Measurements from ENCODE around the gene TRMT2A.

Gene TRMT2A

GRCh38 chr22:20136603-20136873 lies 19.5 kb upstream of the TRMT2A start:
- H3K27me3 ChIP-seq (ENCODE audit: low read length), result no peaks in the 10 kb centered on the region
- H3F3A ChIP-seq (ENCODE audit: insufficient read depth), result no peaks in the 10 kb centered on the region
- H4K20me1 ChIP-seq (ENCODE audit: low read depth, low read length), result no peaks in the 10 kb centered on the region
- no peak overlapping the region for H2AFZ ChIP-seq (ENCODE audit: low read depth, low read length, severe bottlenecking)
- no peaks in the 10 kb centered on the region for H3K9me2 ChIP-seq (replicated peaks; ENCODE audit: insufficient read depth, low read length)
- no peak overlapping the region for H3K27ac ChIP-seq (ENCODE audit: low read depth, low read length)
- no peak overlapping the region for H3K4me3 ChIP-seq (ENCODE audit: insufficient read depth, low read length, poor library complexity, severe bottlenecking)
- no peaks in the 10 kb centered on the region for H3K79me2 ChIP-seq (ENCODE audit: insufficient read depth, low read length)
- TF ChIP-seq, protein P1, sequence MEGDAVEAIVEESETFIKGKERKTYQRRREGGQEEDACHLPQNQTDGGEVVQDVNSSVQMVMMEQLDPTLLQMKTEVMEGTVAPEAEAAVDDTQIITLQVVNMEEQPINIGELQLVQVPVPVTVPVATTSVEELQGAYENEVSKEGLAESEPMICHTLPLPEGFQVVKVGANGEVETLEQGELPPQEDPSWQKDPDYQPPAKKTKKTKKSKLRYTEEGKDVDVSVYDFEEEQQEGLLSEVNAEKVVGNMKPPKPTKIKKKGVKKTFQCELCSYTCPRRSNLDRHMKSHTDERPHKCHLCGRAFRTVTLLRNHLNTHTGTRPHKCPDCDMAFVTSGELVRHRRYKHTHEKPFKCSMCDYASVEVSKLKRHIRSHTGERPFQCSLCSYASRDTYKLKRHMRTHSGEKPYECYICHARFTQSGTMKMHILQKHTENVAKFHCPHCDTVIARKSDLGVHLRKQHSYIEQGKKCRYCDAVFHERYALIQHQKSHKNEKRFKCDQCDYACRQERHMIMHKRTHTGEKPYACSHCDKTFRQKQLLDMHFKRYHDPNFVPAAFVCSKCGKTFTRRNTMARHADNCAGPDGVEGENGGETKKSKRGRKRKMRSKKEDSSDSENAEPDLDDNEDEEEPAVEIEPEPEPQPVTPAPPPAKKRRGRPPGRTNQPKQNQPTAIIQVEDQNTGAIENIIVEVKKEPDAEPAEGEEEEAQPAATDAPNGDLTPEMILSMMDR (IDR thresholded peaks at IDR 0.05; ENCODE audit: insufficient read depth, low read length, poor library complexity, severe bottlenecking), result no peak
- no peak for TF ChIP-seq EZH2phosphoT487 (conservative IDR thresholded peaks at IDR 0.05; ENCODE audit: low read length)
- no peaks in the 10 kb centered on the region for H3K36me3 ChIP-seq (ENCODE audit: low read length)
- no peak overlapping the region for H3K4me2 ChIP-seq (ENCODE audit: low read depth, low read length, poor library complexity, severe bottlenecking)
- no peak overlapping the region for H3K9ac ChIP-seq (ENCODE audit: low read length)
- no peaks in the 10 kb centered on the region for H3K9me3 ChIP-seq (ENCODE audit: insufficient read depth, low read length)

- Histone ChIP-seq H3F3A (ENCODE audit: insufficient read depth) (no peaks in the 10 kb centered on the region), H3K9ac (ENCODE audit: low read length) (no peak overlapping the region), H3K9me2 (replicated peaks; ENCODE audit: insufficient read depth, low read length) (no peaks in the 10 kb centered on the region), H3K4me2 (ENCODE audit: low read depth, low read length, poor library complexity, severe bottlenecking) (no peak overlapping the region), H3K9me3 (ENCODE audit: insufficient read depth, low read length) (no peaks in the 10 kb centered on the region), H3K4me3 (ENCODE audit: insufficient read depth, low read length, poor library complexity, severe bottlenecking) (no peak overlapping the region), H2AFZ (ENCODE audit: low read depth, low read length, severe bottlenecking) (no peak overlapping the region), H4K20me1 (ENCODE audit: low read depth, low read length) (no peaks in the 10 kb centered on the region), H3K79me2 (ENCODE audit: insufficient read depth, low read length) (no peaks in the 10 kb centered on the region), H3K27me3 (ENCODE audit: low read length) (no peaks in the 10 kb centered on the region), H3K27ac (ENCODE audit: low read depth, low read length) (no peak overlapping the region), H3K36me3 (ENCODE audit: low read length) (no peaks in the 10 kb centered on the region)
- TF ChIP-seq, protein P1 (IDR thresholded peaks at IDR 0.05; ENCODE audit: insufficient read depth, low read length, poor library complexity, severe bottlenecking), result no peak
- no peak for TF ChIP-seq EZH2phosphoT487 (conservative IDR thresholded peaks at IDR 0.05; ENCODE audit: low read length)
Observed at GRCh38 chr22:20135806-20136602, 19.0 kb upstream of the TRMT2A start.

DNA sequence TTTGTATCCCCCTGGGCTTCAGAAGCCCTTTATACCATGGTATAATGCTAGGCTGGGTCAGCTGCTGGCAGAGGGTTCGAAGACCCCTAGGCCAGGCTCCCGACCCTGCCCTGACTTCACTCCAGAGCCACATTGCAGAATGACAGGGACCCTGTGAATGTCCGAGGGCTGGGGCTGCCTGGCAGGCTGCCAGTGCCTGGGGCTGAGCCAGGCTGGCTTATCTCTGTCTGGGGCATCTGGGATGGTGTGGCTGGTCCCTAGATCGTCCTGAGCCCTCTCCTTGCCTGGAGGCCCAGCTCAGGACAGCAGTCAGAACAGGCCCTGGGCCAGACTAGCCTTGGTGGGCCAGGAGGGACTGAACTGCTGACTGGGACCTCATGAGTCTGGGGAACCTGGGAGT lies 18.2 kb upstream of the TRMT2A start:
- no peaks in the 10 kb centered on the region for H4K20me1 ChIP-seq (ENCODE audit: low read depth, low read length)
- no peak overlapping the region for H3K4me2 ChIP-seq (ENCODE audit: low read depth, low read length, poor library complexity, severe bottlenecking)
- H3K4me3 ChIP-seq (ENCODE audit: insufficient read depth, low read length, poor library complexity, severe bottlenecking), result no peak overlapping the region
- TF ChIP-seq, protein P1 (IDR thresholded peaks at IDR 0.05; ENCODE audit: insufficient read depth, low read length, poor library complexity, severe bottlenecking), result no peak
- no peak overlapping the region for H2AFZ ChIP-seq (ENCODE audit: low read depth, low read length, severe bottlenecking)
- no peaks in the 10 kb centered on the region for H3K27me3 ChIP-seq (ENCODE audit: low read length)
- H3K79me2 ChIP-seq (ENCODE audit: insufficient read depth, low read length), result no peaks in the 10 kb centered on the region
- no peaks in the 10 kb centered on the region for H3K36me3 ChIP-seq (ENCODE audit: low read length)
- H3K9ac ChIP-seq (ENCODE audit: low read length), result no peak overlapping the region
- no peaks in the 10 kb centered on the region for H3K9me2 ChIP-seq (replicated peaks; ENCODE audit: insufficient read depth, low read length)
- no peaks in the 10 kb centered on the region for H3F3A ChIP-seq (ENCODE audit: insufficient read depth)
- H3K9me3 ChIP-seq (ENCODE audit: insufficient read depth, low read length), result no peaks in the 10 kb centered on the region
- no peak overlapping the region for H3K27ac ChIP-seq (ENCODE audit: low read depth, low read length)

Data from SU-DHL-6 (cell line).